ENCODE results near the gene NUS1.

GRCh38 chr6:117674991-117675657 lies at the start of gene NUS1:
- peak; percentile 81 to 89 (median 88) for TF ChIP-seq CTCF (IDR thresholded peaks at IDR 0.05)
- TF ChIP-seq POLR2A (IDR thresholded peaks at IDR 0.05) = peak in 1 of 2 donors; percentile 57

Measured in uterus (tissue), 2 donors.